ENCODE data around the gene ZNF148.

Gene ZNF148

GRCh38 chr3:125382298-125382697 is 7.2 kb upstream of the ZNF148 start:
- intact Hi-C loops (cut with DNase I; ENCODE audit: low total_unique reads) = no loop called here
- Histone ChIP-seq H3K36me3 (no peaks in the 10 kb centered on the region), H3K27ac (no peak overlapping the region), H3K4me1 (no peaks in the 10 kb centered on the region), H3K27me3 (no peaks in the 10 kb centered on the region), H3K4me3 (no peak overlapping the region), H3K9me3 (no peaks in the 10 kb centered on the region)
- TF ChIP-seq CTCF (IDR thresholded peaks at IDR 0.05) = no peak
- DNase-seq = no peak

GRCh38 chr3:125381743-125382142 is 6.6 kb upstream of the ZNF148 start:
- no peaks in the 10 kb centered on the region for H3K27me3 ChIP-seq
- H3K4me3 ChIP-seq = no peak overlapping the region
- H3K4me1 ChIP-seq = no peaks in the 10 kb centered on the region
- DNase-seq = no peak
- intact Hi-C loops (cut with DNase I; ENCODE audit: low total_unique reads) = no loop called here
- H3K9me3 ChIP-seq = no peaks in the 10 kb centered on the region
- H3K27ac ChIP-seq = no peak overlapping the region
- TF ChIP-seq CTCF (IDR thresholded peaks at IDR 0.05) = no peak
- no peaks in the 10 kb centered on the region for H3K36me3 ChIP-seq

- intact Hi-C loops (cut with DNase I; ENCODE audit: low total_unique reads) = no loop called here
Measured at GRCh38 chr3:125381314-125381713, 6.2 kb upstream of the ZNF148 start.

GRCh38 chr3:125379483-125379882 is 4.4 kb upstream of the ZNF148 start:
- H3K9me3 ChIP-seq = no peaks in the 10 kb centered on the region
- H3K4me3 ChIP-seq = no peak overlapping the region
- peaks cover 0 to 7% (median 5%) of the 10 kb centered on the region in 4 donors for H3K4me1 ChIP-seq
- no peaks in the 10 kb centered on the region for H3K36me3 ChIP-seq
- DNase-seq = no peak
- no peak for TF ChIP-seq CTCF (IDR thresholded peaks at IDR 0.05)
- no peak overlapping the region for H3K27ac ChIP-seq
- no peaks in the 10 kb centered on the region for H3K27me3 ChIP-seq
- intact Hi-C loops (cut with DNase I; ENCODE audit: low total_unique reads) = loop anchor here (10.0 kb wide), 1 partner anchor 335 kb away; no protein-coding TSS in a partner anchor

More at GRCh38 chr3:125381314-125381713, 6.2 kb upstream of the ZNF148 start:
- Histone ChIP-seq H3K4me3 (no peak overlapping the region), H3K9me3 (no peaks in the 10 kb centered on the region), H3K36me3 (no peaks in the 10 kb centered on the region), H3K4me1 (no peaks in the 10 kb centered on the region), H3K27me3 (no peaks in the 10 kb centered on the region), H3K27ac (no peak overlapping the region)
- no peak for TF ChIP-seq CTCF (IDR thresholded peaks at IDR 0.05)
- no peak for DNase-seq

- DNase-seq = no peak
- Histone ChIP-seq H3K36me3 (no peaks in the 10 kb centered on the region), H3K4me3 (no peak overlapping the region), H3K4me1 (peaks cover 0 to 14% (median 10%) of the 10 kb centered on the region in 4 donors), H3K27me3 (no peaks in the 10 kb centered on the region), H3K27ac (no peak overlapping the region), H3K9me3 (no peaks in the 10 kb centered on the region)
- intact Hi-C loops (cut with DNase I; ENCODE audit: low total_unique reads) = loop anchor here (10.0 kb wide), 1 partner anchor 334 kb away; no protein-coding TSS in a partner anchor
- TF ChIP-seq CTCF (IDR thresholded peaks at IDR 0.05) = no peak
Measured at GRCh38 chr3:125378762-125379161, 3.6 kb upstream of the ZNF148 start.

Data from tibial artery (tissue), 4 donors.